G401.6 (cell line): Measurements from ENCODE around the gene ARMH3.

Source experiments
- FAIRE-seq: peaks from 2 replicates; lab custom pipeline; 2012; peaks lifted over from hg19 to GRCh38; lab: Jason Lieb, UNC

Gene ARMH3

DNA sequence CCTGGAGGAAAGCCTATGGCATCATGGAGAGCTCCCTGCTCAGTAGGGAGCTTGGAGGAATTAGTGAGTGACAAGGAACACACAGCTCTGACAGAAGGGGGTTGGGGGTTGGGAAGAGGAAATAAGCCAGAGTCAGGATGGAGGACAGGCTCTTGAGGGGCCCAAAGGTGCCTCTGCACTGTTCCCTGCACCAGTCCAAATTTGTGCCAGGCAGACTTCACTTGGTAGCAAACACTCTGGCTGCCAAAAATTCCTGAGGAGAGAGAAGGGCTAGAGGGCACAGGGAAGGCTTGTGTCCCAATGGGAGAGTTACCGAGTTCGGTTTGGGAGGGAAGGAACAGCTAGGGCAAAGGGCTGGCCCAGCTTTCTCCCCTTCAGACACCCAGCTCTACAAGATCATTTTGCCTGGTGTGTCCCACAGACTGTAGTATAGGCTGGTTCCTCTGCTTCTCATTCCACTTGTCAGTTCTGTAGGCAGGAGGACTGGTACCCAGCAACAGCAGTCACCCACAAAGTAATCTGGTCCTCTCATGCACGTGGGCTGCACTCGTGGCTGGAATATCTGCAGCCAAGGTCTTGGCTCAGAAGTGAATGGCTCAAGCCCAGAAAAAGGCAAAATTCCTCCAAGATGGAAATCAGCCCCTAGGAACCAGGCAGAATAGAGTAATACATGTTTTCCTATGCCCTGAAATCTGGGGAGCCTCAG, 204.4 kb downstream of the ARMH3 start:
- FAIRE-seq: no peak

DNA sequence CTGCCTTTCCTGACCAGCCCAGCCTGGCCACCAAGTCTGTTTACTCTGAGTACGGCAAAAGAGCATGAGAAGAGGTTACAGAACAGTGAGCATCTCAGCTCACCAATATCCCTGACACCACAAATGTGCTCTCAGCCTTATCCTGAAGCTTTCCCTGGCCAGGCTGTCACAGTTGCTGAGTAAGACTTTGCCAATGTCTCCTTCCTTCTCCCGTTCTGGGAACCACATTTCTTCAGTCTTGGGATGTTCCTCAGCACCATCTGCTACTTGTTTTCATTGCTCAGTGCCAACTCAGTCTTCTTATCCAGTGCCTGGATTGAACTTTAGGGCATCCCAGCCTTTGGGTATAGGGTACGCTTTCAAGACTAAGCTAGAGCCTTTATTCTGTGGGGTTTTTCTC, 205.2 kb downstream of the ARMH3 start:
- no peak for FAIRE-seq

DNA sequence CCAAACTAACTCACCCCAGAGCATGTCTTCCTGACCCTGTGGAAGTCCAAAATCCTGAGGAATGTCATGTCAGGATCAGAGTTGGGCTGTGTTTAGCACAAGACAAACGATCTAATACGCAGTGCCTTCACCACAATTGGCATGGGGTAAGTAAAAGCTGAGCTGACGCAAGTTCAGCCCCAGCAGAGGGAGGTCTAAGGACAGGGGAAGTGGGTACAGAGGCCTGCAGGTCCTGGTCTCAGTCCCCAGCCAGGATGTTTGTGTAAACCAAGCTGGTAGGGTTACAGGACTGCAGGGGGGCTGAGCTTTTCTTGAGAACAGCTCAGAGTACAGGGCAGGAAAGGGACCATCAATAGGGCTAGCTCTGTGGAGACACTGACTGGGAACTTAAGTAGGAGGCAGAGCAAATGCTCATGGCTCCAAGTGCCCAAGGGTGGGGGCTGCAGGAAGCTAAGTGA, 207.1 kb downstream of the ARMH3 start:
- no peak for FAIRE-seq

DNA sequence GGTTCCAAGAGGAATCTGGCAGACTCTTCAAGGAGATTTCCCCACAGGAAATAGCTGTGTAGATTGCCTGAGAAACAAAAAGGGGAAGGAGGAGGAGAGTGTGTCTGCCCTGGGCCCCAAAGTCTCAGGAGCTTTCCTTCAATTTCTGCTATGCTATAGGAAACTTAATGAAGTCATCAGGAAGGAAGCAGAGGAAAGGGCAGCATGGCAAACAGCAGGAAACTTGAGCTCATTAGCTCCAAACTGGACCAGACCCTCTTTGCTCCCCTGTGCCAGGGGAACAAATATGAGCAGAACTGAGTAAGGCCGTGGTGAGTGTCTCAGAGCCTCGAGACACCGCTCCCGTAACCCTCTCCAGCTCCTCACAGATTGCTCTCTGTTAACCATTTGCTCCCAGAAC, 207.6 kb downstream of the ARMH3 start:
- no peak for FAIRE-seq

DNA sequence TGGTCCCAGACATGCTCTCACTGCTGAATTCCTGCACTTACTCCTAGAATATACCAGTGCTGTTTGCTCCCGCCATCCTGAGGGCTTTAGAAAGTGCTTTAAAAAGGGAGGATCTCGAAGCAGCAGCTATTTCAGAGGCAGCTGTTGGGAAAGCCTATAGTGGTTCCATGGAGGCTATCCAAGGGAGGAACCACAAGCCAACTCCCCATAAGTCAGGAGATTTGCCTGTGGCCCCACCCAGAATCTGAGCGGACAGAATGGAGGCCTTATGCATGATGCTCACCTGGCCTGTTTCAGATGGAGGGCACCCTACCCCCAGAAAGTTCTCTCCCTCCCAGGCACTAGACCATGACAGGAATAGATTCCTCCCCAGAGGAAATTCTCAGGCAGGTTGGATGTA, 210.1 kb downstream of the ARMH3 start:
- no peak for FAIRE-seq

DNA sequence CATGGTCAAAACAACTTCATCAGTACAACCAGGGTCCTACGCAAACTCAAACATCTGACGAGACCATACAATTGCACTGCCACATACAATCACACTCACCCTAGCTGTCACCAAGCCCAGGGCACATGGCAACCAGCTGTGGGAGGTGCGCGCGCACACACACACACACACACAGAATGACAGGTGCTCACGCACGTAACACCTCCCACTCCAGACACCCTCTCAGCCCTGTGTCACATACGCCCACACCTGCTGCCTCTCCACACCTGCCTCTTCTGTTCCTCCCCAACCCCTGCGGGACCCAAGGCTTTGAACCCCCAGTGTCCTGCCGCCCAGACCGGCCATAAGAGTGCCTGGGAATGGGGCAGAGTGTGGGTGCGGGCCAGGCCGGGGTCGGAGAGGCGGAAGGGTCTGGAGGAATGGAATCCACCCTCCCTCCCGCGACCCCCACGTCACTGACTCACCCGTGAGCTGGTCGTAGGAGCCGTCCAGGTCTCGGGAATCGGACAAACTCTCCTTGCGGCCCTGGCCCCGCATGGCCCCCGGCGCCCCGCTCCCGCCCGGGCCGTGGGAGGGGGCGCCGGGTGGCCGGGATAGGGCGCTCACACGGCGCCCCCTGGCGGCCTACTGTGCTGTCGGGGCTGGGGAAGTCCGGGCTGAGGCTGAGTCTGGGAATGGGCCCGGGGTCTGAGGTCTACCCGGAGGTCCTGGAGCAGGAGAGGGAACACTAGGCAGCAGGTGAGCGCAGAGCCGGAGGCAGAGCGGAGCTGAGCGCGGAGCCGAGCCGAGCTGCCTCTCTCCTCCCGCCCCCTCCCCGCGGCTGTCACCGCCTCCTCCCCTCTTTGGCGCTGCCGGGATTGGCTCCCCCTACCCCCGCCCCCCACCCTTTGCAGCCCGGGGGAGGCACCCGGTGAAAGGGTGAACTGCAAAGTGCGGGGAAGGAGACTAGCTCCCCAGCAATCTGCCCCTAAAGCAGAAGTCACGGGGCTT, 212.6 kb downstream of the ARMH3 start, which contains the start of gene KCNIP2:
Gene KCNIP2 (minus strand): TSS at position 769 of the 990 bp plus-strand sequence. CDS start 232 bp downstream, at position 537.
- FAIRE-seq: no peak

DNA sequence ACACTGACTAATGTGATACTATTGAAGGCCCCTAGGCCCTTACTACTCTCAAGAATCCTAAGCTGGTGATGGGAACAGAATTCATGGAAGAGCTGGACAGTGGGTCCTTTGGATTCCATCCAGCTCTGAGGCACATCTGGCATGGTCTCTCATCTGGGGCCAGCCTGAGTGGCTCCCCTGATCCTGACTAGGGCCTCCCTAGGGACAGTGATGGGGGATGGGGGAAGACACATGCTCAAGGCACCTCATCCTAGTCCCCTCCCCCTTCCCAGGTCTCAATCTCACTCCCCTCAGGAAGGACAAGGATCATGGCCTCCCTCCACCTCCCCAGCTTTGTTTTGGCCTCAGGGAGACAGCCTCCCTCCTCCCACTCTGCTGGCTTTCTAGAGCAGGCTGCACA, 214.1 kb downstream of the ARMH3 start:
- no peak for FAIRE-seq

DNA sequence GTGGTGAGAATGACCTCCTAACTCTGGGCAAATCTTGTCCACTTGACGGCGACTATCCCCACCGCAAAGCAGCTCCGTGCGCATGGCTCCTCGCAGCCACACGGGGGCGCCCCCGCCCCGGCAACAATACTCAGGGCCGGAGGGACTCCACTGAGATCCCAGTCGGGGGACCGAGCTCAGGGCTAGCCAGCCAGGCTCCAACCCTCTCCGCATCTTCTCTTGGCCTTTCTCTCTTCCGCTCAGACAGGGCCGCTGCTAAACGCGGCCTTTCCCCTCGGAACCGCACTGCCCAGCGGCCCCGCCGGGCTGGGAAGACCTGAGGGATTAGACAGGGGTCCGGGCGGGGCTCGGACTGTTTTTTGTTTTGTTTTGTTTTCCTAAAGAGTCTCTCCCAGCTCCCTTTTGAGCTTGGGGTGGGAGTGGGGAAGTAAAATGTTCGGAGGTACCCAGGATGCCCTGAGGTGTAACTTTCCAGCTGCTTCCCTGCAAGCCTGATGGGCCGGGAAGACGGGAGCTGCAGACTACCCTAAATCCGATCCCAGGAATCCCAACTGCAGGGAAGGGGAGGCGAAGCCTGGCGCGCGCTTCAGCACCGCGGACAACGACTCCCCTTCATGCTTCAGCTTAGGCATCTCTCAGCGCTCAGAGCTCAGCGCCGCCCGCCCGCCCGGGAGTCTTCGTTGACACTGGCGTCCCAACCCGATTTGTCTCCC, 215.1 kb downstream of the ARMH3 start:
- peak; percentile 80 for FAIRE-seq

DNA sequence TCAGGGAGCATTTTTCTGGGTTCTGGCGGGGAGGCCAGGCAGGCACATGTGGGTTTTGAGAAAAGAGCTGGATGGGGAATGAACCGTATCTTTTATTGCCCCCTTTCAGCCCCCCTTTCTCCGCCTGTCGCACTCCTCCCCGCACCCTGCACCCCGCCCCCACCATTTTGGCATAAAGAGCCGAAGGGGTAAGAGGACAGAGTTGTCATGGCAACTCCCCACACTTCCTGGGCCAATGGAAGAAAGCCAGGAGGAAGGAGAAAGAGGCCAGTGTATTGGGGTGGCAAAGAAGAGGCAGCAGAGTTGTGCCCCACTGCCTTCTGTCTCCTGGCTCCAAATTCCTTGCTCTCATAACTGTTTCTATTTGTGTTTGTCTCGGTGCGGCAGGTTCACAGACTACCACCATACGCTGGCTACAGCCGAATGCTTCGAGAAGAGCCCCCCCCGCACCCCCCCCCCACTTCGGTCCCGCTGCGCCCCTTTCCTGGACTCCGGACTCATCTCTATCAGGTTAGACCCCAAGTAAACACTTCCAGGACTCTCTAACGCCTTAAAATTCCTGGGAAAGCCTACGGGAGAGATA, 215.8 kb downstream of the ARMH3 start:
- no peak for FAIRE-seq

DNA sequence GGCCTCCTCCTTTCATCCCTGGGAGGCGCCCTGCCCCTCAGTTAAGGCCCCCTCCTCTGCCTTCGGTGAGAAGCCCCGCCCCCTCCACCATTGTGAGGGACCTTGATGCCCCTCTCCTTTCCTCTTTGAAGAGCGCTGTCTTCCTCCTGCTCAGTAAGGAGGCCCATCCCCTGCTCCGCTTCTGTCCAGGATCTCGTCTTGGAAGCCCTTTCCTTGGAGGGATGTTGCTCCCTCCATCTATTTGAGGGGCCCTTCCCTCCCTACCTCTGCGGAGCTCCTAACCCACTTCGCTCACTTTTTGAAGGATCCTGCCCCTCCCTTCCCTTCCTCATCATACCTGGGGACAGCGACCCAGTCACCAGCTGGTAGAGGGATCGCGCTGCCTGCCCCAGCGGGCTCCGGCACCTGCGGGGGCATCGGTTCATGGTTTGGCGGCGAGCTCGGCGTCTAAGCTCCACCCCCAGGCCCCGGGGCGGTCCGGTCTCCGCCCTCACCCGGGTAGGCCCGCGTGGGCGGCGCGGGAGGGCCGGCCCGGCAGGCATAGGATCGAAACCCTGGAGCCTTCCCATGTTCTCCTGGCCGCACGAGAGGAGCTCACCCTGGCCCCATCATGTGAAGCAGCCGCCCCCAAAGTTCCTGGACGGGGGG, 216.4 kb downstream of the ARMH3 start:
- no peak for FAIRE-seq

DNA sequence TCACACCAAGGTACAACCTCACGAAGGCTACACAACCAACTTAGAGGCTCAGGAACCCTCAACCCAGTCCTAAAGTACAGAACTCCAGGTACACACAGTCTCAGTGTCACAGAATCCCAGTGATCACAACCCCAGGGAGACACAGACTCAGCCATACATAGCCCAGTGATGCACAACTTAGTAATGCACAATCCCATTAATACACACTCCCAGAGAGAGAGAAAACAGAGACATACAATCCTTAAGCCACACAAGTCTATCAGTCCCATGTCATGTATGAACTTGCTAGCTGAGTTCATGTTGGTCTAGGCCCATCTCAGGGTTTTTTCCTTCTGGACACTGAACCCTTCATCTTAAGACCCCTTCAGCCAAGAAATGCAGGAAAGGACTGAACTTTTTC, 217.0 kb downstream of the ARMH3 start:
- no peak for FAIRE-seq

DNA sequence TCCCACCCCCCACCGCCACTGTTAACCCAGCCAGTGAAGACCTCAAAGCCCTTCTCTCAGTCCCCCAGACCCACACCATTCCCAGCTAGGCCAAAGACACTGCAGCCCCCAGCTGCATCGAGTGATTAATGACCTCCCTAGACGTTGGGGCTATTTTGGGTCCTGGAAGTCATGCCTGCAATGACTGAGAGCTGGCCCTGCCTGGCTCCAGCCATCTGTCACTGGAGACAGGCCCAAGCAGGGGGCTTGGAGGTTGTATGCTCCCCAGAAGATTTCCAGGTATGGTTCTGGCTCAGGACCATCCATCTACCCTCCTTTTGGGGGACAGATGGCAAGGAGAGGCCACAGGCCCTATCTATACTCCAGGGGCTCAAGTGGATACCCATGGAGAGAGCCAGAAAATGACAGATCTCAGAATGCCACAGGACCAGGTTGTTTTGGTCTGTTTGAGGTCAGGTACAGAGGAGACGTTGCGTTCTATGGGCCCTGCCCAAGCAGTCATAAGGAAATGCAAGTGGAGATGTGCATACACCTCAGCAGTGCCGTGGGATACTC, 217.5 kb downstream of the ARMH3 start:
- FAIRE-seq: no peak

DNA sequence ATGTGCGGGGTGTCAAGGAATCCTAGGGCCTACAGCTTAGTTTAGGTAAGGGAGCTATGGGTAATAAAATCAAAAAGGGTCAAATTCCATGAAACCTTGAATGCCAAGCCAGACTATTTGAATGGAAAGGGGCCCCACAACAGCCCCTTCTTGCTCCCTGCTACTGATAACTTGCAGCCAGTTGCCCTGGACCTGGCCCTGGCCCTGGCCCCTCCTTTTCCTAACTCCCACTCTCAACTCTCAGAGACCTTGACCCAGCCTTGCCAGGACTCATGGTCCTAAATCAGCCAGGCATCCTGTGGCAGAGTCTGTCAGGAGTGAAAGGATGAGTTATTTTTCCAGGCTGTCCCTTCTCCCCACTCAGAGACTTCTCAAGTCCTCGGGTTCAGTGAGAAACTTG, 218.2 kb downstream of the ARMH3 start:
- FAIRE-seq: no peak

DNA sequence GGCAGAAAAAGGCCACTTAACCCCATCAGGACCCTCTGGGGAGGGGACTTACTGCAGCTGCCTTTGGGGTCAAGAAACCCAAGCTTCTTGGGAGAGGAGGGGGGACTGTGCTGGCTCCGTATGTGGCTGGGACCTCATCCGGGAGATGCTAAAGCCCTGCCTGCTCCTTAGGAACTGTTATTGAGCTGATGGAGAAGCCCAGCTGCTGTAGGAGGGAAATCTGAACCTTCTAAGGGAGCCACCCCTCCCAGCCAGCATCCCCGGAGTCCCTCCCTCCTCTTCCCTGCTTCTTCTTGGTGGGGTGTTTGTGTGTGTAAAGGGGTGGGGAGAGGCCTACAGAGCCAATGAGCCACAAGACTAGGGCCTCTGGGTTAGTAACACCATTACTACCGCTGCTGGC, 220.6 kb downstream of the ARMH3 start:
- FAIRE-seq: no peak

DNA sequence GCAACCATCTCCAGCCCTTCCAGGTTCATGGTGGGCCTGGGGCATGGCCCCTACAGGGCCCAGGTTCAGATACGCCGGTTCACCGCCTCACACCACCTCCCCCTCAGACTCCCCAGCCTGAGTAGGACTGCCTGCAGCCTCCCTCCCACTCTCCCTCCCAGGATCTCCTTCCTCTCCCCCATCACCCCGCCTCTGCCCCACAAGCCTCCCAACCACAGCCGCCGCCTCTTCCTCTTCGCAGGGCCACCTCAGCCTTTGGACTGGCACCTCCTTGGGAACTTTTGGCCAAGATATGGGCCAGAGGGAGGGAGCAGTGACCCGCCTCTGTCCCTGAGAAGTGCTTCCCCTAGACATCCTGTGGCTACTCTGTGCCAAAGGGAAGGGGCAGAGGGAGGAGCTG, 221.6 kb downstream of the ARMH3 start:
- FAIRE-seq: no peak

DNA sequence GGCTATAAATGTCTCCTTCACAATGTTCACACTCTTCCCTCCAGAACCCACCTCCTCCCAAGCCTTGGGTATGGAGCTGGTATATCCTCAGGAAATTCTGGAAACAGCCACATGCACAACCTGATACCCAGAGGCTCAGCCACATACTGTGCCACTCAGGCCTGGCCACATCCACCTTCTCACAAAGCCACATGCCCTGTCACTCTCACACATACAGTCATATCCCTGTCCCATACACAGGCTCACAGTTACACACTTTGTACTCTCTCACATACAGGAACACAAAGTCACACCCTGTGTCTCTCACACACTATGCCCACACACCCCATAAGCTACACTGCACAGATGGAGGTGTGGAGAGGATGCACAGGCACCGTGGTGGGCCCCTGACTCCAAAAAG, 222.5 kb downstream of the ARMH3 start:
- FAIRE-seq: no peak

DNA sequence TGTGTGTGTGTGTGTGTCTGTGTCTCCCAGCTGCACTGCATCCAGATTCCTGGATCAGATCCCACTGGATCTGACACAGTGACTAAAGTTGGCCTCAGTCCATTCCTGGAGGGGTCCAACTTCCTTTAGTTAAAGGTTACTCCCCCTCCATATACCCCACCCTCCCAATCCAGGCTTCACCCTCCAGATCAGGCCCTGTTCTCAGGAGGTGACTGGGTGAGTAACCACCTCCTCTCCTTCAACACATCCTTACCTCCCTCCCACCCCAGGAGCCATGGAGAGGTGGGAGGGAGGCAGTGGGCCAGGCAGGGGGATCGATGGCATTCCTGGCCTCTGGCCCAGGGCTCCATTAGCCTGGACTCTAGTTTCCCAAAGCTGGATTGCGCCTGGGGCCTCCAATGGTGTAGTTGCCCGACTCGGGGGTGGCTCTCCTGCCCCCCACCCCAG, 223.6 kb downstream of the ARMH3 start:
- FAIRE-seq: no peak

DNA sequence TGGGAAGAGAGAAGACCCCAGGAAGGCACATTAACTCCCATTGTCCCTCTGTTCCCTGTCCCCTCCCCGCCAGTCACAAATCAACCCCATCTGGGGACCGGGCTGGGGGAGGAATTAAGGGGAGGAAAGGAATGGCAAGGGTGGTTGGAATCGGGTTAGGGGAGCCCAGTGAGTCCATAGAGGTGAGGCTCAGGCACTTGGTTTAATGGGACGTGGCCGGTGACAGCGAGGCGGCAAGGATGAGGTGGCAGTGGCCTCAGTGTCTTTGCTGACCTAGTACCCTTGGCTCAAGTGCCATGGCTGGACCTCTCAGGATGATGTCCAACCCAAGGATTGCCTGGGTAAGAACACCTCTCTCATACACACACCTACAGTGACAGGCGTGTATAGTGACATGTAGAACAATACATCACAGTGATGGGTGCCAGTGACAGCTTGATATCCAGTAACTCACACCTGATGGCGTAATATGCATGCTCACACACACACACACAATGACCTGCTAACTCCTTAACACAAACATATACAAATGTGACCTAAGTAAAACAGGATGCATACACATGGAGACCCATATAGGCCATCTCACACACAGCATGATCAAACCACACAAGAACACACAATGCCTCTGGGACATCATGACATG, 224.7 kb downstream of the ARMH3 start:
- FAIRE-seq: no peak

DNA sequence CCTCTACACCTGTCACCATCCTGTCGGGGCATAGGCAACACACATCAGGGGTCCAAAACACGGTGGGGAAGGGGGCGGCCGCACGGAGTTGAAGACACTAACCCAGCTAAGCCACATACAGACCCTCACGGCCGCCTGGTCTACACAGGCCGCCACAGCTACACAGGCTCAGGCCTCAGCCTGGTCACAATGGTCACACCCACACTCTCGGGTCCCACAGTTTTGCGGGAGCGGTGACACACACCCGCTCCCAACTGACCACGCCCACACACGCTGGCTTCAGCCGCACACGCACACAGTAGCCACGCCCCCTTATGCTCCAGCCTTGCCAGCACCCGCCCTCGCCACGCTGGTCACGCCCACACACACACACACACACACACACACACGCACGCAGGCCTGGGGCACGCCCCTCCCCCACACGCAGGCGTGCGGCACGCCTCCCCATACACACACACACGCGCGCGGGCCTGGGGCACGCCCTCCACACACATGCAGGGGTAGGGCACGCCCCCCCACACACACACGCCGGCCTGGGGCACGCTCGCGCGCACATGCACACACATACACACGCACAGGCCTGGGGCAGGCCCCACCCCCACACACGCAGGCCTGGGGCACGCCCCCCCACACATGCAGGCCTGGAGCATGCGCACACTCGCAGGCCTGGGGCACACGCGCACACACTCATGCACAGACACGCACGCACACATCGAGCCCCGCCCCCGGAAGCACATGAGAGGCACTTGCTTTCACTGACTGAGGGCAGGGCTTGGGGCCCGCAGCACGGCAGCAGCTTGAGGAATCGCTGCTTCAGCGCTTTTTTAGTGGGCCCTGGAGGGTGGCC, 225.4 kb downstream of the ARMH3 start:
- no peak for FAIRE-seq
